Measurements from ENCODE around the gene ZBTB12. TPM values are rescaled to one million over a fixed set of nuclear protein-coding genes. Genes with fewer than 3 reads are reported as not detected.

ZBTB12 gene
- total and polyA plus RNA-seq, 2 of the 13 experiments (the other 11 are each of a cell fraction or from before 2014, with no cell fraction given) = 4.8 to 6.0 TPM

DNA sequence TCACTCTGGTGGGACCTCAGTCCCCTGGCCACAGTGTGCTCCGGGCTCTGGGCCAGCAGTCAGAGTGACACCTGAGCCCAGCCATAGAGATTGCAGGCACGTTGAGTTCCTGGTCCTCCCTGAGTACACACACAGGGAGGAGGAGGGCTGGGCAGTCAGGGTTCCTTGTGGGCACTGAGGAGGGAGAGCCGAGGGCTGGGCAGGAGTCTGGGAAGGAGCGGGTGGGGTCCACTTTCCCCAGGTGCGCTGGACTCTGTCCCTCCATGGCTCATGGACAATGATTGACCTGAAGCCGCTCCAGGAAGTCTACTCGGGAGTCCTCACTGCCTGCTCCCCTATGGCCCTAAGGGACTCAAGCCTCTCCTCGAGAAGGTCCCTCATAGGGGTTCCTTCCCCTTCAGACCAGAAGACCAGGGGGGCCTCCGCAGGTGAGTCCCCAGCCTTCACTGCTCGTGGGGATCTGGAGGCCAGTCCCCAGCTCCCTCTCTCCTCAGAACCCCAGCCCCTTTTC is 24.2 kb downstream of the ZBTB12 start (continued):
- TF ChIP-seq, protein P1, sequence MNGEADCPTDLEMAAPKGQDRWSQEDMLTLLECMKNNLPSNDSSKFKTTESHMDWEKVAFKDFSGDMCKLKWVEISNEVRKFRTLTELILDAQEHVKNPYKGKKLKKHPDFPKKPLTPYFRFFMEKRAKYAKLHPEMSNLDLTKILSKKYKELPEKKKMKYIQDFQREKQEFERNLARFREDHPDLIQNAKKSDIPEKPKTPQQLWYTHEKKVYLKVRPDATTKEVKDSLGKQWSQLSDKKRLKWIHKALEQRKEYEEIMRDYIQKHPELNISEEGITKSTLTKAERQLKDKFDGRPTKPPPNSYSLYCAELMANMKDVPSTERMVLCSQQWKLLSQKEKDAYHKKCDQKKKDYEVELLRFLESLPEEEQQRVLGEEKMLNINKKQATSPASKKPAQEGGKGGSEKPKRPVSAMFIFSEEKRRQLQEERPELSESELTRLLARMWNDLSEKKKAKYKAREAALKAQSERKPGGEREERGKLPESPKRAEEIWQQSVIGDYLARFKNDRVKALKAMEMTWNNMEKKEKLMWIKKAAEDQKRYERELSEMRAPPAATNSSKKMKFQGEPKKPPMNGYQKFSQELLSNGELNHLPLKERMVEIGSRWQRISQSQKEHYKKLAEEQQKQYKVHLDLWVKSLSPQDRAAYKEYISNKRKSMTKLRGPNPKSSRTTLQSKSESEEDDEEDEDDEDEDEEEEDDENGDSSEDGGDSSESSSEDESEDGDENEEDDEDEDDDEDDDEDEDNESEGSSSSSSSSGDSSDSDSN (CRISPR knock-in tag; IDR thresholded peaks at IDR 0.05) = peak; percentile 14; the same call in 1 of the 2 replicates
- TF ChIP-seq HNRNPLL (IDR thresholded peaks at IDR 0.05; ENCODE audit: low read depth, low read length, poor library complexity, severe bottlenecking) (no peak), ARNT2 (CRISPR knock-in tag; IDR thresholded peaks at IDR 0.05; ENCODE audit: low read depth) (no peak), PLRG1 (conservative IDR thresholded peaks at IDR 0.05) (no peak), CHD4 (IDR thresholded peaks at IDR 0.05; ENCODE audit: borderline replicate concordance, low read length) (no peak), MYPOP (CRISPR knock-in tag; IDR thresholded peaks at IDR 0.05) (no peak), FOXO1 (CRISPR knock-in tag; IDR thresholded peaks at IDR 0.05) (peak; percentile 53; the same call in 1 of the 2 replicates), KDM4B (CRISPR knock-in tag; IDR thresholded peaks at IDR 0.05) (0 out of 2 replicates have a peak, but pooled peaks have one; percentile 26), HOXA5 (CRISPR knock-in tag; IDR thresholded peaks at IDR 0.05) (no peak), ZNF367 (CRISPR knock-in tag; IDR thresholded peaks at IDR 0.05; ENCODE audit: borderline replicate concordance) (no peak), RFX1 (IDR thresholded peaks at IDR 0.05) (no peak), ZSCAN9 (CRISPR knock-in tag; IDR thresholded peaks at IDR 0.05; ENCODE audit: borderline replicate concordance) (peak; percentile 73; the same call in 1 of the 2 replicates), CSRNP1 (CRISPR knock-in tag; IDR thresholded peaks at IDR 0.05) (no peak), HNF4A (CRISPR knock-in tag; IDR thresholded peaks at IDR 0.05) (peak; percentile 32; the same call in 1 of the 2 replicates), ZNF205 (CRISPR knock-in tag; IDR thresholded peaks at IDR 0.05) (0 out of 2 replicates have a peak, but pooled peaks have one; percentile 39), NR2F6 (IDR thresholded peaks at IDR 0.05) (no peak; the same call in 1 of the 2 replicates), NR2F6 (CRISPR knock-in tag; IDR thresholded peaks at IDR 0.05) (peak; percentile 67; the same call in 1 of the 2 replicates), ARNT (IDR thresholded peaks at IDR 0.05) (no peak), ZNF615 (CRISPR knock-in tag; IDR thresholded peaks at IDR 0.05; ENCODE audit: borderline replicate concordance) (no peak), CHCHD3 (CRISPR knock-in tag; IDR thresholded peaks at IDR 0.05) (no peak), ZFP91 (CRISPR knock-in tag; IDR thresholded peaks at IDR 0.05; ENCODE audit: borderline replicate concordance) (peak; percentile 80), ZNF543 (CRISPR knock-in tag; IDR thresholded peaks at IDR 0.05) (peak; percentile 84; the same call in 1 of the 2 replicates), RBM39 (IDR thresholded peaks at IDR 0.05; ENCODE audit: low read depth, low read length, poor library complexity, severe bottlenecking) (no peak), SIX4 (CRISPR knock-in tag; IDR thresholded peaks at IDR 0.05) (peak; percentile 78; the same call in 1 of the 2 replicates)
- TF ChIP-seq, protein P2, sequence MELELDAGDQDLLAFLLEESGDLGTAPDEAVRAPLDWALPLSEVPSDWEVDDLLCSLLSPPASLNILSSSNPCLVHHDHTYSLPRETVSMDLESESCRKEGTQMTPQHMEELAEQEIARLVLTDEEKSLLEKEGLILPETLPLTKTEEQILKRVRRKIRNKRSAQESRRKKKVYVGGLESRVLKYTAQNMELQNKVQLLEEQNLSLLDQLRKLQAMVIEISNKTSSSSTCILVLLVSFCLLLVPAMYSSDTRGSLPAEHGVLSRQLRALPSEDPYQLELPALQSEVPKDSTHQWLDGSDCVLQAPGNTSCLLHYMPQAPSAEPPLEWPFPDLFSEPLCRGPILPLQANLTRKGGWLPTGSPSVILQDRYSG (CRISPR knock-in tag; IDR thresholded peaks at IDR 0.05) = no peak

Data from HepG2 (cell line).